GM12878 (cell line): ENCODE data around the gene KRT33A. TPM values are rescaled to one million over a fixed set of nuclear protein-coding genes. Genes with fewer than 3 reads are reported as not detected.

Experiments
- ATAC-seq: fragments of 200-7000 bp; cut with Tn5 transposase; 3 replicates; pipeline ENCODE4 v1.9.1; 2020; ENCODE audit warnings: mild to moderate bottlenecking, moderate library complexity
- BruUV-seq: library from RNA; stranded (reverse); fragments of 400-500 nt; replicated peaks from 2 replicates; lab custom pipeline; 2021; lab: Mats Ljungman, UMichigan
- CTCF ChIA-PET: fragments of 300-600 bp; sonication (Branson Sonifier 250); formaldehyde crosslinking; extraction: SDS; loops from one replicate; lab custom pipeline; 2021; ENCODE audit warnings: inconsistent platforms; lab: Yijun Ruan, JAX
- POLR2A ChIA-PET: fragments of 350-600 bp; formaldehyde crosslinking; extraction: SDS; loops from one replicate; lab custom pipeline; 2021; ENCODE audit warnings: inconsistent platforms; lab: Charles Lee
- RAD21 ChIA-PET: fragments of 300-600 bp; sonication (Branson Sonifier 250); formaldehyde crosslinking; loops from one replicate; lab custom pipeline; 2023; ENCODE audit warnings: antibody characterized with exemption; ENCODE audit not compliant: unreplicated experiment; lab: Charles Lee
- SMC1A ChIA-PET: fragments of 300-600 bp; sonication (Branson Sonifier 250); formaldehyde crosslinking; loops from one replicate; lab custom pipeline; 2023; ENCODE audit not compliant: unreplicated experiment, uncharacterized antibody; lab: Charles Lee
- DNase-seq: peaks from one replicate; pipeline ENCODE4 v3.0.0-alpha.2; 2011; ENCODE audit warnings: low read depth, low spot score
- FAIRE-seq: peaks from 3 replicates; lab custom pipeline; 2011; peaks lifted over from hg19 to GRCh38; lab: Jason Lieb, UNC
- H2AFZ ChIP-seq: 2 replicates; pipeline ENCODE4 v1.6.0; 2011; ENCODE audit warnings: low read depth, low read length, control low read depth; ENCODE audit not compliant: control insufficient read depth
- H3K27ac ChIP-seq: 2 replicates; pipeline ENCODE4 v1.5.1; 2011; ENCODE audit warnings: control low read depth; ENCODE audit not compliant: control insufficient read depth, insufficient read depth
- H3K27me3 ChIP-seq, 2 experiments: replicated peaks in 1 of 2; 2 replicates each; pipeline versions ENCODE4 v1.6.0 to v1.6.1; 2011; ENCODE audit warnings: low read length in 1 of 2; ENCODE audit not compliant: control insufficient read depth in 2 of 2, insufficient read depth in 2 of 2
- H3K36me3 ChIP-seq, 2 experiments: 2 replicates each; pipeline ENCODE4 v1.5.1; 2011; ENCODE audit warnings: low read length in 1 of 2; ENCODE audit not compliant: control insufficient read depth in 2 of 2, insufficient read depth in 2 of 2
- H3K4me1 ChIP-seq: 2 replicates; pipeline ENCODE4 v1.6.1; 2011; ENCODE audit warnings: mild to moderate bottlenecking, low read length, moderate library complexity, mixed read lengths; ENCODE audit not compliant: control insufficient read depth, insufficient read depth
- H3K4me2 ChIP-seq: 2 replicates; pipeline ENCODE4 v1.6.0; 2011; ENCODE audit warnings: control low read depth; ENCODE audit not compliant: control insufficient read depth, insufficient read depth
- H3K4me3 ChIP-seq: fragments of 200-600 bp; sonication (generic); 2 replicates; pipeline ENCODE4 v1.5.1; 2016
- H3K79me2 ChIP-seq: 2 replicates; pipeline ENCODE4 v1.6.0; 2011; ENCODE audit warnings: low read length; ENCODE audit not compliant: control insufficient read depth, insufficient read depth
- H3K9ac ChIP-seq: 2 replicates; pipeline ENCODE4 v1.8.0; 2011; ENCODE audit warnings: low read length, control low read depth, mixed read lengths; ENCODE audit not compliant: control insufficient read depth, insufficient read depth
- H3K9me3 ChIP-seq: replicated peaks from 3 replicates; pipeline ENCODE4 v1.5.1; 2011; ENCODE audit warnings: mild to moderate bottlenecking, low read length; ENCODE audit not compliant: control insufficient read depth, insufficient read depth
- H4K20me1 ChIP-seq: 2 replicates; pipeline ENCODE4 v1.6.0; 2011; ENCODE audit not compliant: control insufficient read depth, insufficient read depth
- ASH2L ChIP-seq: fragments of 300-600, 200-600 bp; sonication (generic); IDR thresholded peaks from 2 replicates; pipeline ENCODE4 v1.6.1; 2017; ENCODE audit warnings: low read depth, mild to moderate bottlenecking, borderline replicate concordance
- FOXM1 ChIP-seq: IDR thresholded peaks from 2 replicates; pipeline ENCODE4 v1.6.1; 2012; ENCODE audit warnings: low read depth, mild to moderate bottlenecking, inconsistent platforms, low read length, moderate library complexity
- KAT2A ChIP-seq: conservative IDR thresholded peaks from 2 replicates; pipeline ENCODE4 v1.6.1; 2011; ENCODE audit warnings: low read depth, low read length; ENCODE audit not compliant: control insufficient read depth
- MYC ChIP-seq: IDR thresholded peaks from 2 replicates; pipeline ENCODE4 v1.6.1; 2011; ENCODE audit warnings: mild to moderate bottlenecking, low read length, moderate library complexity, inconsistent platforms; ENCODE audit not compliant: insufficient read depth, insufficient replicate concordance, insufficient read length, severe bottlenecking
- POLR2A ChIP-seq: IDR thresholded peaks from 2 replicates; pipeline ENCODE4 v1.6.1; 2011; ENCODE audit warnings: low read depth, mild to moderate bottlenecking, low read length
- RCOR1 ChIP-seq: conservative IDR thresholded peaks from 2 replicates; pipeline ENCODE4 v1.6.1; 2012; ENCODE audit warnings: low read depth, low read length, improper control_type of control experiment
- RELA ChIP-seq: fragments of 450-650 bp; IDR thresholded peaks from 2 replicates; pipeline ENCODE4 v1.8.0; 2014; ENCODE audit warnings: borderline replicate concordance; ENCODE audit not compliant: partially characterized antibody
- RUNX3 ChIP-seq: IDR thresholded peaks from 2 replicates; pipeline ENCODE4 v1.6.1; 2012; ENCODE audit warnings: low read length, inconsistent platforms
- SUPT20H ChIP-seq: IDR thresholded peaks from 2 replicates; pipeline ENCODE4 v1.6.1; 2011; ENCODE audit warnings: low read depth, mild to moderate bottlenecking, low read length, moderate library complexity, borderline replicate concordance; ENCODE audit not compliant: control insufficient read depth
- WGBS: methylation state at CpG from one replicate; pipeline ENCODE4 v1.1.6; 2016; ENCODE audit warnings: low lambda C conversion rate; ENCODE audit not compliant: insufficient replicate concordance, insufficient coverage; ENCODE audit errors: missing lambda C conversion rate; 5-methylcytosine and 5-hydroxymethylcytosine counted together
- in situ Hi-C: fragments of 300-500 bp; cut with MboI; formaldehyde crosslinking; loops from 9 replicates; pipeline ENCODE4 v1.14.3; 2018; ENCODE audit warnings: mixed read lengths
- intact Hi-C: fragments of 100-400 bp; cut with micrococcal nuclease; formaldehyde crosslinking; loops from one replicate; pipeline ENCODE4 v1.14.2; 2022; ENCODE audit not compliant: unreplicated experiment
- polyA plus RNA-seq, 11 experiments: library from polyadenylated mRNA; depleted of rRNA in 4 of 11; unstranded in 6 of 11; stranded (reverse) in 5 of 11; fragments of >200 nt; fragmentation: Nextera tagmentation in 4 of 11; fragmentation: Illumina TruSeq in 1 of 11; extraction: Ambion mirVana in 4 of 11; extraction: Trizol in 1 of 11; gene quantifications; 1 replicate in 1 of 11; 2 replicates in 10 of 11; pipeline versions ENCODE4 v1.2.1 to v1.2.3, GENCODE V29; 2011 to 2016; ENCODE audit warnings: inconsistent platforms in 2 of 11, missing spikeins in 2 of 11, low read depth in 1 of 11
- total RNA-seq, 4 experiments: library from RNA; depleted of rRNA in 3 of 4; stranded (reverse); fragments of >200 nt in 3 of 4; fragmentation: Illumina TruSeq in 1 of 4; extraction: Trizol in 1 of 4; gene quantifications; 2 replicates each; pipeline versions ENCODE4 v1.2.1 to v1.2.3, GENCODE V29; 2013 to 2021
- TF ChIP-seq, protein P1 (sequence below): IDR thresholded peaks from 2 replicates; pipeline ENCODE4 v1.6.1; 2011; ENCODE audit warnings: borderline replicate concordance, low read depth, mild to moderate bottlenecking, moderate library complexity, low read length; ENCODE audit not compliant: insufficient read depth, poor library complexity, severe bottlenecking
- TF ChIP-seq, protein P2 (sequence below): fragments of 450-650 bp; formaldehyde crosslinking; IDR thresholded peaks from 2 replicates; pipeline ENCODE4 v1.4.0; 2020; ENCODE audit warnings: mild to moderate bottlenecking, moderate library complexity
- TF ChIP-seq, protein P3 (sequence below): fragments of 450-650 bp; IDR thresholded peaks from 2 replicates; pipeline ENCODE4 v1.6.1; 2017; ENCODE audit warnings: antibody characterized with exemption, mild to moderate bottlenecking, moderate library complexity

KRT33A gene
- total and polyA plus RNA-seq, 10 of the 15 experiments (the other 5 are each of a cell fraction or from before 2014, with no cell fraction given), result not detected

DNA sequence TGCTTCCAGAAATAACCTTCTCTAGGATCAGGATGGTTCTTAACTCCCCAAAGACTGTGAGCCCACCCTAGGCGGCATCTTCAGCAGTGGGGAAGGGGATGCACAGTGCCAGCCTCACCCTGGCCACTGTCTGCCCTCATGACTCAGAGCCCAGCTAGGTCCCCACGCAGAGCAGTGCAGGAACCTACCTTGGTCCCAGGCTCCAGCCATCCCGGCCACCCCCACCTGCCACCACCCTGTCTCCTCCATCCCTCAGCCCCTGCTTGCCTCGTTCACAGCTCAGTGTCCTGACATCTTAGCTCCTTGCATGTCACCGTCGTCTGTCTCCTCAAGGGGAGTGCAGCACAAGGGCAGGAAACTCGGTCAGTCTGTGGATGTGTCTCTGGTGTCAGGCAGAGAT lies 19.0 kb downstream of the KRT33A start:
- BruUV-seq, result no TSS peak
- TF ChIP-seq, protein P1, sequence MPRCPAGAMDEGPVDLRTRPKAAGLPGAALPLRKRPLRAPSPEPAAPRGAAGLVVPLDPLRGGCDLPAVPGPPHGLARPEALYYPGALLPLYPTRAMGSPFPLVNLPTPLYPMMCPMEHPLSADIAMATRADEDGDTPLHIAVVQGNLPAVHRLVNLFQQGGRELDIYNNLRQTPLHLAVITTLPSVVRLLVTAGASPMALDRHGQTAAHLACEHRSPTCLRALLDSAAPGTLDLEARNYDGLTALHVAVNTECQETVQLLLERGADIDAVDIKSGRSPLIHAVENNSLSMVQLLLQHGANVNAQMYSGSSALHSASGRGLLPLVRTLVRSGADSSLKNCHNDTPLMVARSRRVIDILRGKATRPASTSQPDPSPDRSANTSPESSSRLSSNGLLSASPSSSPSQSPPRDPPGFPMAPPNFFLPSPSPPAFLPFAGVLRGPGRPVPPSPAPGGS, result no peak
- TF ChIP-seq KAT2A (no peak), FOXM1 (no peak), RELA (no peak), MYC (no peak), RCOR1 (no peak), ASH2L (no peak), POLR2A (no peak), SUPT20H (no peak), RUNX3 (no peak)
- TF ChIP-seq, protein P2, sequence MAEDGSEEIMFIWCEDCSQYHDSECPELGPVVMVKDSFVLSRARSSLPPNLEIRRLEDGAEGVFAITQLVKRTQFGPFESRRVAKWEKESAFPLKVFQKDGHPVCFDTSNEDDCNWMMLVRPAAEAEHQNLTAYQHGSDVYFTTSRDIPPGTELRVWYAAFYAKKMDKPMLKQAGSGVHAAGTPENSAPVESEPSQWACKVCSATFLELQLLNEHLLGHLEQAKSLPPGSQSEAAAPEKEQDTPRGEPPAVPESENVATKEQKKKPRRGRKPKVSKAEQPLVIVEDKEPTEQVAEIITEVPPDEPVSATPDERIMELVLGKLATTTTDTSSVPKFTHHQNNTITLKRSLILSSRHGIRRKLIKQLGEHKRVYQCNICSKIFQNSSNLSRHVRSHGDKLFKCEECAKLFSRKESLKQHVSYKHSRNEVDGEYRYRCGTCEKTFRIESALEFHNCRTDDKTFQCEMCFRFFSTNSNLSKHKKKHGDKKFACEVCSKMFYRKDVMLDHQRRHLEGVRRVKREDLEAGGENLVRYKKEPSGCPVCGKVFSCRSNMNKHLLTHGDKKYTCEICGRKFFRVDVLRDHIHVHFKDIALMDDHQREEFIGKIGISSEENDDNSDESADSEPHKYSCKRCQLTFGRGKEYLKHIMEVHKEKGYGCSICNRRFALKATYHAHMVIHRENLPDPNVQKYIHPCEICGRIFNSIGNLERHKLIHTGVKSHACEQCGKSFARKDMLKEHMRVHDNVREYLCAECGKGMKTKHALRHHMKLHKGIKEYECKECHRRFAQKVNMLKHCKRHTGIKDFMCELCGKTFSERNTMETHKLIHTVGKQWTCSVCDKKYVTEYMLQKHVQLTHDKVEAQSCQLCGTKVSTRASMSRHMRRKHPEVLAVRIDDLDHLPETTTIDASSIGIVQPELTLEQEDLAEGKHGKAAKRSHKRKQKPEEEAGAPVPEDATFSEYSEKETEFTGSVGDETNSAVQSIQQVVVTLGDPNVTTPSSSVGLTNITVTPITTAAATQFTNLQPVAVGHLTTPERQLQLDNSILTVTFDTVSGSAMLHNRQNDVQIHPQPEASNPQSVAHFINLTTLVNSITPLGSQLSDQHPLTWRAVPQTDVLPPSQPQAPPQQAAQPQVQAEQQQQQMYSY (CRISPR knock-in tag), result no peak
- TF ChIP-seq, protein P3, sequence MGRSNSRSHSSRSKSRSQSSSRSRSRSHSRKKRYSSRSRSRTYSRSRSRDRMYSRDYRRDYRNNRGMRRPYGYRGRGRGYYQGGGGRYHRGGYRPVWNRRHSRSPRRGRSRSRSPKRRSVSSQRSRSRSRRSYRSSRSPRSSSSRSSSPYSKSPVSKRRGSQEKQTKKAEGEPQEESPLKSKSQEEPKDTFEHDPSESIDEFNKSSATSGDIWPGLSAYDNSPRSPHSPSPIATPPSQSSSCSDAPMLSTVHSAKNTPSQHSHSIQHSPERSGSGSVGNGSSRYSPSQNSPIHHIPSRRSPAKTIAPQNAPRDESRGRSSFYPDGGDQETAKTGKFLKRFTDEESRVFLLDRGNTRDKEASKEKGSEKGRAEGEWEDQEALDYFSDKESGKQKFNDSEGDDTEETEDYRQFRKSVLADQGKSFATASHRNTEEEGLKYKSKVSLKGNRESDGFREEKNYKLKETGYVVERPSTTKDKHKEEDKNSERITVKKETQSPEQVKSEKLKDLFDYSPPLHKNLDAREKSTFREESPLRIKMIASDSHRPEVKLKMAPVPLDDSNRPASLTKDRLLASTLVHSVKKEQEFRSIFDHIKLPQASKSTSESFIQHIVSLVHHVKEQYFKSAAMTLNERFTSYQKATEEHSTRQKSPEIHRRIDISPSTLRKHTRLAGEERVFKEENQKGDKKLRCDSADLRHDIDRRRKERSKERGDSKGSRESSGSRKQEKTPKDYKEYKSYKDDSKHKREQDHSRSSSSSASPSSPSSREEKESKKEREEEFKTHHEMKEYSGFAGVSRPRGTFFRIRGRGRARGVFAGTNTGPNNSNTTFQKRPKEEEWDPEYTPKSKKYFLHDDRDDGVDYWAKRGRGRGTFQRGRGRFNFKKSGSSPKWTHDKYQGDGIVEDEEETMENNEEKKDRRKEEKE, result no peak

More for the DNA sequence above, 19.0 kb downstream of the KRT33A start:
- no peaks in the 10 kb centered on the region; the same call in 2 of the 3 replicates for H3K9me3 ChIP-seq
- DNase-seq (no peak), ATAC-seq (no peak), FAIRE-seq (no peak)
- H3K9ac ChIP-seq, result no peak overlapping the region
- no peak overlapping the region for H3K27ac ChIP-seq
- no peaks in the 10 kb centered on the region for H3K36me3 ChIP-seq
- no peak overlapping the region for H2AFZ ChIP-seq
- H3K27me3 ChIP-seq, result no peaks in the 10 kb centered on the region; a peak in 1 of 4 replicates
- no peak overlapping the region for H3K4me2 ChIP-seq
- no peaks in the 10 kb centered on the region for H3K79me2 ChIP-seq
- POLR2A ChIA-PET, result no interaction called here
- CTCF ChIA-PET, result interaction anchor here (0.9 to 3.2 kb wide), 3 partner anchors 9 to 336 kb away, joined by 3 to 14 read pairs (median 3); no protein-coding TSS in a partner anchor
- RAD21 ChIA-PET, result no interaction called here
- in situ Hi-C loops (no loop called here), intact Hi-C loops (no loop called here)
- SMC1A ChIA-PET, result no interaction called here
- WGBS, result 15% methylated on average over 7 of the region's 7 CpGs
- H3K4me3 ChIP-seq, result no peak overlapping the region
- no peaks in the 10 kb centered on the region for H3K4me1 ChIP-seq
- H4K20me1 ChIP-seq, result no peaks in the 10 kb centered on the region
